Measurements from ENCODE around the gene C11orf91.
"Not testable (repeated sequence)": the region's sequence is repeated elsewhere in the genome, so short reads cannot be mapped to it uniquely, and the experiment has no call there.

C11orf91 gene, protein sequence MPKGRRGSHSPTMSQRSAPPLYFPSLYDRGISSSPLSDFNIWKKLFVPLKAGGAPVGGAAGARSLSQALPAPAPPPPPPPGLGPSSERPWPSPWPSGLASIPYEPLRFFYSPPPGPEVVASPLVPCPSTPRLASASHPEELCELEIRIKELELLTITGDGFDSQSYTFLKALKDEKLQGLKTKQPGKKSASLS
- total RNA-seq: 0 to 0.31 reads per million in 2 donors

- peak; percentile 85 to 96 (median 92) for DNase-seq
Measured at GRCh38 chr11:33700502-33701271, at the start of gene C11orf91. Gene C11orf91, minus strand, starts transcription at chr11:33700826. Its CDS starts 86 bp downstream, at chr11:33700740.

GRCh38 chr11:33747979-33748378, 47.4 kb upstream of the C11orf91 start:
- DNase-seq: no peak

- DNase-seq: no peak
Measured at GRCh38 chr11:33743291-33743690, 42.7 kb upstream of the C11orf91 start.

DNA sequence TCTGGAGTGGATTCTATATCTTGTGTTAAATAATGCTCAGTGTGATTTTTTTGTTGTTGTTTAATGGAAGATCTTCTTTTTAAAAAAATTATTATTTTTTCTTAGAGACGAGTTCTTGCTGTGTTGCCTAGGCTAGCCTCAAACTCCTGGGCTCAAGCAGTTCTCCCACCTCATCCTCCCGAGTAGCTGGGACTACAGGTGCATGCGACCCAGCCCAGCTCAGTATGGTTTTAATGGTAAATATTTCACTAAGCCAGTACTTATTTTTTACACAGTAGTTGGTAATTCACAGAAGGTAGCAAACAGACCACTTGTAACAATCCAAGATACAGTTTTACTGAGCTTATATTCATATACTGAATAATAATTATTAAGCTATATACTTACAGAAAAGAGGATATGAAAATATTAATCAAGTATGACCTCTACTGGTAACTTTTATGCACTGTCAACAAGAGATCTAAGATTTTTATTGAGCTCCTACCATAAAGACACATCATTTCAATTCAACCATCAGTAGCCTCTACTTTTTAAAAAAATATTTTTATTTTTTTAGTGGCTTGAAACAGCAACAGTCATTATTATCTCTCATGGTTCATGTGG, 41.7 kb upstream of the C11orf91 start:
- peak in 1 of 5 experiments; percentile 26 for DNase-seq

DNA sequence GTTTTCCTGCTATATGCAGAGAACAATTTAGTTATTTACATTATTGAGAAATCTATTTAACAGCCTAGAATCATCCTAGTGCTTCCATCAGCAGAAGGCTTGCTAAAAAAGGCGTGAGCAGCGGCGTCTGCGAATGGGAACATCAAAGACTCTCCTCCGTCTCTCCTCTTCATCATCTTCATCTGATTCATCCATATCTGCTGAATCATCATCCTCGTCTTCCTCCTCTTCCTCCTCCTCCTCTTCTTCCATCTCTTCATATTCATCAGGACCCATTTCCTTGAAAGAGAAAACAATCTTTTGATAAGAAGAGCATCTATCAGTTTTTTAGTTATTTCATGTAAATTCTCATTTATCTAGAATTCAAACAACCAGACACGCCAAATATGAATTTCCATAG, 41.2 kb upstream of the C11orf91 start:
- no peak for DNase-seq

- DNase-seq: no peak
Measured at GRCh38 chr11:33737362-33737821, 36.8 kb upstream of the C11orf91 start.

- peak; percentile 76 to 91 (median 80) for DNase-seq
Measured at GRCh38 chr11:33736148-33736812, 35.7 kb upstream of the C11orf91 start, which contains the start of gene CD59. Gene CD59, minus strand, starts transcription at chr11:33736423. Its CDS starts 13,978 bp downstream, at chr11:33722445.

GRCh38 chr11:33735271-33736147, 34.9 kb upstream of the C11orf91 start:
- DNase-seq: peak in 4 of 5 experiments; percentile 10 to 70 (median 32)

DNA sequence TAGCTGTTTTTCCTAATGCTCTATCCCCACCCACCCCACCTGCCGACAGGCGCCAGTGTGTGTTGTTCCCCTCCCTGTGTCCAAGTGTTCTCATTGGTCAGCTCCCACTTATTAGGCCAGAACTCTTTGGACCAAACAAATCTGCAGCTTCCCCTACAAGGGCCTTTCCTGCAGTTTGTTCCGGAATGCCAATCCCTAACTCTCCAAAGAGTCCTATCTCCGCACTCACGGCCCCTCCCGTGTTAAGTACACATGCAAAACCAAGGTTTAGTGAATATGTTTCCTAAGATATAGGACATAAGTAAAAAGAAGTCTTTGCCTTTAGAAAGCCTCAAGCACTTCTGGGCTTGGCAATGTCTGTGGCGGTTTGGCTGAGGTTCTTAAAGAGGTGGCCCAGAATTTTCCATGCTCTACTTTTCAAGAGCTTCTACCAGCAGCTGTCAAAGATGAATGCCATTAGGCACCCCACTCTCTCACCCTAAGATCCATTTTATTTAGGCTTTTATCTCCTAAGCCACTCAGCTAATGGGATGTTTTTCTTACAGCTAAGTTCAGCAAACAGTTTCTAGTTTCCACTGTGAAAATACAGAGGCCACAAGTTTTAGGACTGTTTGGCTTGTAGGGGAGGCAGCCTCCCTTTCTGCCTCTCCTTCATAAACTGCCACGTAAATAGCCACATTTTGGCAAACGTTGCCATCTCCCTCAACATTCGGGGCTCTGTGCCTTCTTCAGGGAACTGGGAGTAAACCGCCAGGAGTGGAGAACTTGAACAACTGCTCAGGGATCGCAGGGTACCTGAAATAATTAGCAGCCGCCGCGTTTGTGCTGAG, 34.0 kb upstream of the C11orf91 start:
- DNase-seq: no peak

GRCh38 chr11:33733980-33734379, 33.4 kb upstream of the C11orf91 start:
- DNase-seq: no peak

DNA sequence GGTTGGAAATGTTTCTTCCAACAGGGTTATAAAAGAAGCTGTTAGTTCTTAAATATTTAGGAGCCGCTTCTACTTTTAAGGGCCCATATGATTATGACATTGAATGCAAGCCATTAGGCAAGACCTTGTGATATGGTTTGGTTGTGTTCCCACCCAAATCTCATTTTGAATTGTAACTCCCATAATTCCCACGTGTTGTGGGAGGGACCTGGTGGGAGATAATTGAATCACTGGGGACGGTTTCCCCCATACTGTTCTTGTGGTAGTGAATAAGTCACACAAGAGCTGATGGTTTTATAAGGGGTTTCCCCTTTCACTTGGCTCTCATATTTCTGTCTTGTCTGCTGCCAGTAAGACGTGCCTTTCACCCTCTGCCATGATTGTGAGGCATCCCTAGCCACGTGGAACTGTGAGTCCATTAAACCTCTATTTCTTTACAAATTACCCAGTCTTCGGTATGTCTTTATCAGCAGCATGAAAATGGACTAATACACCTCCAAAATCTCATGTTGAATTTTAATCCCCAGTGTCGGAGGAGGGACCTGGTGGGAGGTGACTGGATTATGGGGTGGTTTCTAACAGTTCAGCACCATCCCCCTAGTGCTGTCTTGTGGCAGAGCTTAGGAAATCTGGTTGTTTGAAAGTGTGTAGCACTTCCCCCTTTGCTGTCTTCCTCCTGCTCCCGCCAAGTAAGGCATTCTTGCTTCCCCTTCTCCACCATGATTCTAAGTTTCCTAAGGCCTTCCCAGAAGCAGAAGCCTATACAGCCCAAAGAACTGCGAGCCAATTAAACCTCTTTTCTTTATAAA, 31.3 kb upstream of the C11orf91 start:
- peak in 2 of 5 experiments; percentile 27 to 31 for DNase-seq

DNA sequence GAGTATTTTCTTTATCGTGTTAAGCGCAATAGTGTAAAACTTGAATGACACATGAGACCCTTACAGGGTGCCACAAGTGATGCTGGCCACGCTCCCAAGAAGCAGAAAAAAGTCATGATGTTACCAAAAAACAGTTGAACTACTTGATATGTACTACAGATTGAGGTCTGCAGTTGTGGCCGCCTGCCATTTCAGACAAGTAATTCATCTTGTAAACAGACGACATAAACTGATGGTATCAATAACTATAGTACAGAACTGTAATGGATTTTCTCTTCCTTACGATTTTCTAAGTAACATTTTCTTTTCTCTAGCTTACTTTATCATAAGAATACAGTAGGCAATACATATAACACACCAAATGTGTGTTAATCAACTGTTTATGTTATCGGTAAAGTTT, 30.1 kb upstream of the C11orf91 start:
- DNase-seq: no peak

GRCh38 chr11:33729072-33729664, 28.5 kb upstream of the C11orf91 start:
- DNase-seq: not testable (repeated sequence)

DNA sequence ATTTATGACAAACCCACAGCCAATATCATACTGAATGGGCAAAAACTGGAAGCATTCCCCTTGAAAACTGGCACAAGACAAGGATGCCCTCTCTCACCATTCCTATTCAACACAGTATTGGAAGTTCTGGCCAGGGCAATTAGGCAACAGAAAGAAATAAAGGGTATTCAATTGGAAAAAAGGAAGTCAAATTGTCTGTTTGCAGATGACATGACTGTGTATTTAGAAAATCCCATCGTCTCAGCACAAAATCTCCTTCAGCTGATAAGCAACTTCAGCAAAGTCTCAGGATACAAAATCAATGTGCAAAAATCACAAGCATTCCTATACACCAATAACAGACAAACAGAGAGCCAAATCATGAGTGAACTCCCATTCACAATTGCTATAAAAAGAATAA, 26.9 kb upstream of the C11orf91 start:
- DNase-seq: not testable (repeated sequence)

DNA sequence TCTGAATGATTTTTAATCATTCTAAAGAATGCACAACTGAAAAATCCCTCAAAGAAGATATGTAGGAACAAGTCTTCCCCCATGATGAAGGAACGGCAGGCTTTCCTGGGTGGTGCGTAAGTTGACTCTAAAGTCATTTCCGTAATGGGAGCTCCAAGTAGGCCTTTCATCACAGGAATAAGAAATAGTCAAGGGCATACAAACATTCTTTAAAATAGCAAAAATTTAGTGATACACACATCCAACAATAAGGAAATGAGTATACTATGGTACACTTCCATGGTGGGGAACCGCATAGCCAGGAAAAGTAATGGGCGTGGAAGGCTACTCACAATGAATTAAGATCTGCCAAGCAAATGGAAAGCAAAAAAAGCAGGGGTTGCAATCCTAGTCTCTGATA, 24.9 kb upstream of the C11orf91 start:
- DNase-seq: no peak

GRCh38 chr11:33724644-33725035, 24.0 kb upstream of the C11orf91 start:
- DNase-seq: no peak

DNA sequence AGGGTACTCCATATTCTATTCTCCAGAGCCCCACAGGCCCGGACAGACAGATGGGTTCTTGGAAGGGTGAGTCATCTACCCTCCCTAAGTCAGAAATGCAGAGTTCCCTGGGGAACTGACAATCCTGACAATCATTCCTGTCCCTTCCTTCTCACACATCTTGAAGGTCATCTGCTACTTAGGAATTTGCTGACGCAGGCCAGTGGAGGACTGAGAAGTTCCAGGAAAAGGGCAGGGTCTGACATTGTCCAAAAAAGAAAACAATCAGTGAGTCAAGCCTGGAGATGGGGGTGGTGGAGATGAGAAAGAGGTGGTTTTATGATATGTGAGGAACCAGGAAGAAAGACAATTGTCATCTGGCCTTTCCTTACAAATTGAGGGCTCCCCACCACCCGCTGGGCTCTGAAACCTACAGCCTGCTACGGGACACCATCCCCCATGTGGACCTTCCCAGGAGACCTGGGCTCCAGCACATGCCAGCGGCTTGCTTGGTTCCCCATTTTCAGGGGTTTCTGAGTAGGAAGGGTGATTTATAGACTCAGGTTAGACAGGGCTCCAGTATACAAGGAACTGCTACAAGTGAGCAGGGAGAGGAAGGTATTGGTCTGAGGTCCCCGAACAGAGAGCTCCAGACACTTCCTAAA, 22.7 kb upstream of the C11orf91 start:
- no peak for DNase-seq

DNA sequence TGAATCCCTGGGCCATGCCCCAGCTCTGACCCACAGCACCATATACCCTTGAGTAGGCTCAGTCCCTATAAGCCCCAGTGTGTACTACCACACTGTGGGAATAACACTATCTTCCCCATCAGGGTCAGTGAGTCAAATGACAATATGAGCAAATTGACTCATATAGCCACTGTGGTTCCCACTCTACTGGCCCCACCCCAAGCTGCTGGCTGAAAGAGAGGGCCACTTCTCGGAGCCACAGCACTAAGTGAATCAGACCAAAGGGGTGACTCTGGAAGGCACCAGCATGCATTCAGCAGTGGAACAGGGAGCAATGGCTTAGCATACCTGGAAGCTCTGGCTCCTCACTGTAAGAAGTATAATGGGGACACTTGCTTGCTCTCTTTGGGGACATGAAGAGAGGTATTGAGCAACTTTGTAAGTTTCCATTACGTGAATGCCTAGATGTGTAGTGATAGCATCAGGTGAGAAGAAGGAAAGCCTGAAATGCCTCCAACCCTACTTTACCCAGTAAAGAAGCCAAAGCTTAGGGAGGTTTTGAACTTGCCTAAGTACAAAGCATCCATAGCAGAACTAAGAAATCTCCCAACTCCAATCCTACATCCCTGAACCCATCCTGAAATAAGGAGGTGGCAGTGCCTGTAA, 22.1 kb upstream of the C11orf91 start:
- DNase-seq: peak in 1 of 5 experiments; percentile 70

DNA sequence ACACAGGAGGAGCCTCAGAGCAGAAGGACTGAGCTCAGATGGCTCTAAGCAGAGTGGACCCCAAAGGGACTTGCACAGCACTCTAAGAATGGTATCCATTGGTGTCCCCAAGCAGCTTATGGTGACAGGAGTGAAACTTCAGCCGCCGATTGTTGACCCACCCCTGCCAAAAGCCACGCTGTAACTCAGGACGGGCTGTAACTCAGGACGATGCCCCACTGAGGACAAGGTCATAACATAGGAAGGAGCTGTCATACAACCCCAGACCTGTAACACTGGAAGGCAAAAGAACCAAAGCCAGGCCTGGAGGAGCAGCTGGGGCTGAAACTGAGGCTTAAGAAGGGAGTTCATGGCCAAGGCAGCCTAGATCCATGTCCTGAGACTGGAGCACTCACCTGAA, 21.4 kb upstream of the C11orf91 start:
- no peak for DNase-seq
